Stimulated activated naive CD8-positive, alpha-beta T cell treated with anti-CD3 and anti-CD28 coated beads, Interleukin-15, Interleukin-2, amounts not matched to agents 100 ng/mL and 50 ng/mL, for 24 hours (primary cell): Measurements from ENCODE around the gene MBL2.

Experiments used
- H3K27ac Mint-ChIP-seq: one replicate; pipeline ENCODE4 v1.8.0; 2021; ENCODE audit warnings: mild to moderate bottlenecking, mixed read lengths
- H3K27me3 Mint-ChIP-seq: one replicate; pipeline ENCODE4 v1.8.0; 2021; ENCODE audit warnings: mixed read lengths
- H3K36me3 Mint-ChIP-seq: one replicate; pipeline ENCODE4 v1.8.0; 2021; ENCODE audit warnings: low read depth, mixed read lengths
- H3K4me1 Mint-ChIP-seq: one replicate; pipeline ENCODE4 v1.8.0; 2021; ENCODE audit warnings: low read depth, mixed read lengths
- H3K4me3 Mint-ChIP-seq: one replicate; pipeline ENCODE4 v1.8.0; 2021; ENCODE audit warnings: mild to moderate bottlenecking, mixed read lengths
- H3K9me3 Mint-ChIP-seq: one replicate; pipeline ENCODE4 v1.8.0; 2021; ENCODE audit warnings: mixed read lengths

The MBL2 gene

DNA sequence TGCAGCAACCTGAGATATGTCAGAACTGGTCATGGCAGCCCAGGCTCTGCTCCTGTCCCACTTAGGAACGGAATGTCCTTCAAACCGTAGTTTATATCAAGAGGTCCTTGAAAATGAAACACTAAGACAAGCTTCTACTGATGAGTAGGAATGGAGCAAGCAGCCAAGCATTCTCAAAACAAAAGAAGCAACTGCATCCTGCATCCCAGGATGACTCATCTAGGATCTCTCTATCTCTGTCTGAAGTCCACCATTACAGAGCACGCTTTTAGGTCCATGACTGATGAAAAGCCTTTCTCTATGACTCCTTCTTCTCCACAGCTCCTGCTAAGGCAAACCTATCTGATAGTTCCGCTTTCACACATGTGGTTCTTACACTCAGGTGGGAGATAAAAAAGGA, 16.3 kb downstream of the MBL2 start:
- Mint-ChIP-seq H3K9me3 (no peaks in the 10 kb centered on the region), H3K36me3 (no peaks in the 10 kb centered on the region), H3K4me3 (no peak overlapping the region), H3K27me3 (no peaks in the 10 kb centered on the region), H3K4me1 (no peaks in the 10 kb centered on the region), H3K27ac (no peak overlapping the region)

DNA sequence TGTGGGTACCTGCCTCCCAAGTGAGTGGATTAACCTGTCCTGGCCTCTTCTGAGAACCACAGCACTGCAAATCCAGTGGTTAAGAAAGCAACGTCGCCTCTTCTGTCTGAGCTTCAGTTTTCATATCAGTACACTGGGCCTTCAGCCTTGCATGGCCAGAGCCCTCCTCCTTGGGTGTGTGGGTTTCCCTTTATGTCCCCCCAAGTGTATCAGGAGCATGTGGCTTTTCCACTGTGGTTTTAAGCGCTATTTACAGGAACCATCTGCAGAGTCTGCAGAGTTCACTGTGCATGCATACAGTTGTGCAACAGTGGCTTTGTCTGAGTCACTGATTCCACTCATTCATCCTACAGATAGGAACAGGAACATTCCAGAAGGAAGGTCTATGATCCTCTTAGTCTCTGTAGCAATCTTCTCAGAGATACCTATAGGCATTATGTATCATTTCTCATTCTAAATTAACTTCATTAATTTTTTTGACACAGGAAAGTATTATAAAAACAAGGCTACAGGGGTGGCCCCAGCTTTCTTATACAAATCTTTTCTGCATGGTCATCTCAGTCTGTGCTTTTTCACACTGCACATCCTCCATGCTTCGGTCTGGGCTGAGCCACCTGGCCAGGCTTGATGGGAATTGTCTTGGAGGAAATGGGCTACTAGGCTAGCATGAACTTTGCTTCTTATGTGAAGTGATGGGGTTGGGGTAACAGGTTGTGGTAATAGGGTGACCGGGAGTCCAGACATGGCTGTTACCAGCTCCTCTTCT, 17.1 kb downstream of the MBL2 start:
- H3K9me3 Mint-ChIP-seq, result no peaks in the 10 kb centered on the region
- H3K27me3 Mint-ChIP-seq, result no peaks in the 10 kb centered on the region
- H3K36me3 Mint-ChIP-seq, result no peaks in the 10 kb centered on the region
- H3K4me3 Mint-ChIP-seq, result no peak overlapping the region
- no peaks in the 10 kb centered on the region for H3K4me1 Mint-ChIP-seq
- H3K27ac Mint-ChIP-seq, result no peak overlapping the region

DNA sequence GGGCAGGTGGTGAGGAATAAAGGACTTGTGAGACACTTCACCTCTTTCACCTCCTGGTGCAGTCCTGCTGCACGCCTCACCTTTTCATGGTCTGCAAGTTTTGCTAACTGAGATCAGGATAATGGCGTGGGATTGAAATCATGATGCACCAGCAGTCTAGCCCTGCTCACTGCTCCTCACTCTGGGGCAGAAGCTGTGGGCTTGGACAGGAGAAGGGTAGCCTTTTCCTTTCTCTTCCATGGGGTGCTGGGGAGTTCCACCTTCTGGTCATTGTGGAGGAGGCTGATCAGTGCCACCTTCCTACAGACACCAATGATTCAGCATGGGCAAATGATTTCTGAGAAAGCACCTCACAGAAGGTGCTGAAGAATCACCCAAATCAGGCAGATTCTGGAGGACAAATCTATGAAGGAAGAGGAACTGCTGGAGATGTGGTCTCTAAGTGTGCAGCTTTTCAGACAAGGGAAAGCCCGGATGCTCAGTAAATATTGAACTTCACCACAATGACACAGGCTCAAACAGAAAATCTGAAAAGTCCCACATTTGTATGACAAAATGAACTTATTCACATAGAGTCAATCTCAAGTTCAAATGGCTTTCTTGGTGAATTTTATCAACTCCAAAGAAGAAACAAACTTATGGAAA, 19.7 kb downstream of the MBL2 start:
- Mint-ChIP-seq H3K4me3 (no peak overlapping the region), H3K27ac (no peak overlapping the region)

DNA sequence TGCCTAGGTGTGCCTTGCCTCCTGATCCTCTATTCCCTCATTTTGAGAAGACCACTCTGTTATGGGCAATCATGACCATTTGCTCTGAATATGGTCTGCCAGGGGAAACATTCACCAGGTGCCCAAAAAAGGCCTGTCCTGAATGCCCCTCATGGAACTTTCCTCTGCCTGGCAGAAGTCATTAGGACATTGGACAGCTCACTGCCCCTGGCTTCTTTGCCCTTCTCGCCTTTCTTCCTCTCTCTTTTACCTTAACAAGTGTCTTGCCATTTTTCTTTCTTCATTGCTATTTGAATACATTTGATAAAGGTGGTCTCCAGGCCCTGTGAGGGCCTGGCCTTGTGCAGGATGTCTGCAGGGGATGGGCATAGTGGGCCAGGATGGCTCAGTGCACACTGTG, 20.3 kb downstream of the MBL2 start:
- no peaks in the 10 kb centered on the region for H3K36me3 Mint-ChIP-seq
- H3K9me3 Mint-ChIP-seq, result no peaks in the 10 kb centered on the region
- H3K27ac Mint-ChIP-seq, result no peak overlapping the region
- no peaks in the 10 kb centered on the region for H3K4me1 Mint-ChIP-seq
- H3K27me3 Mint-ChIP-seq, result no peaks in the 10 kb centered on the region
- H3K4me3 Mint-ChIP-seq, result no peak overlapping the region

More for the DNA sequence above, 19.7 kb downstream of the MBL2 start:
- H3K9me3 Mint-ChIP-seq, result no peaks in the 10 kb centered on the region
- H3K4me1 Mint-ChIP-seq, result no peaks in the 10 kb centered on the region
- no peaks in the 10 kb centered on the region for H3K27me3 Mint-ChIP-seq
- H3K36me3 Mint-ChIP-seq, result no peaks in the 10 kb centered on the region

DNA sequence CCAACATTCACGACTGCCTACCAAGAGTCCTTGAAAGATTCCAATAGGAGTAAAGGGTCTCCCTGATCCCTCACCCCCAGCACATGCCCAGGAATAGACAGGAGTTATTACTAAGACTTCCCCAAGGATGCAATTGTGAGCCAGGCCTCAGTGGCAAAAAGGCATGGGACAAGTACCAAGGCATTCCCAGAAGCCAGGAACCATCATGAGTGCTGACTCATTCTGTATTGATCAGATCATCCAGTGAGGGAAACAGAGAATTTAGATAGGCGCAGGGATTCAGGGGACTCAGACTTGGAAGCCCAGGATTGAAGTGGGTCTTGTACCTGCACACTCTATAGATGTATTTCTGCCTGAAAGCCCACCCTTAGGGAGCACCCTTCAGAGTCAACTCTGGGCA, 21.2 kb downstream of the MBL2 start:
- no peak overlapping the region for H3K27ac Mint-ChIP-seq
- H3K36me3 Mint-ChIP-seq, result no peaks in the 10 kb centered on the region
- H3K4me3 Mint-ChIP-seq, result no peak overlapping the region
- no peaks in the 10 kb centered on the region for H3K9me3 Mint-ChIP-seq
- H3K4me1 Mint-ChIP-seq, result no peaks in the 10 kb centered on the region
- H3K27me3 Mint-ChIP-seq, result no peaks in the 10 kb centered on the region

DNA sequence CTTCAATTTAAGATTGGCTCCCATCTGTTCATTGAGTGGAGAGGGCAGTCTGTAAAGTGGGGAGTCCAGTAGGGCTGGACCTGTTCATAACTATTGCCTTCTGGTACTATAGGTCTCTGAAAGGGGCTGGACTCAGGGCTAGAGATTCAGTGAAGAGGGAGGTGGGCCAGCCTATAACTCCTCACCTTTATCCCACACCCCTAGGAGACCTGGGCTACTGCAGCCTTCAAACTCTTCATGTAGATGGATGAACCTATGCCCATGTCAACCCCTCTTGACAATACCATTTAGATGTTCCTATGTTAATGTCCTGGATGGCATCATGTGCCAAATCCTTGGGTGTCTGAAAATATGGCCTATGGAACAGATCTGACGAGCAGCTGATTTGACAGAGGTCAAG, 22.0 kb downstream of the MBL2 start:
- H3K36me3 Mint-ChIP-seq, result no peaks in the 10 kb centered on the region
- no peaks in the 10 kb centered on the region for H3K9me3 Mint-ChIP-seq
- H3K27ac Mint-ChIP-seq, result no peak overlapping the region
- no peak overlapping the region for H3K4me3 Mint-ChIP-seq
- no peaks in the 10 kb centered on the region for H3K27me3 Mint-ChIP-seq
- no peaks in the 10 kb centered on the region for H3K4me1 Mint-ChIP-seq

DNA sequence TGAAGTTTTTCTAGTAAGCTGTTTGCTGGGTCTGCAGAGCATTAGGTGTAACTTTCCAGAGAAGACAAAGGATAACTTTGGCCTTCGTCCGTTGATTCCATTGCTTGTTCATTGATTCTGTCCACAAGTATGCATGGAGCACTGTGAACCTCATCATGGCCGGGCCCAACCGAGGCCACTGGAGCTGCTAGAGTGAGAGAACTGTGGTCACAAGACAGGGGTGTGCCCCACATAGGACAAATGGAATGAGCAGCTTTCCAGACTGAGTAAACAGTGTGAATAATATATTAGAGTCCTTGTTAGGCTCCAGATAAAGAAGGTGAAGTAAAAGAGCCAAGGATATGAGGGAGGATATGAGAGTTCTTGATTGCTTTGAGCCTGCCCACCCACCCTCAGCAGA, 24.9 kb downstream of the MBL2 start:
- Mint-ChIP-seq H3K9me3 (no peaks in the 10 kb centered on the region), H3K4me3 (no peak overlapping the region), H3K4me1 (no peaks in the 10 kb centered on the region), H3K27me3 (no peaks in the 10 kb centered on the region), H3K27ac (no peak overlapping the region), H3K36me3 (no peaks in the 10 kb centered on the region)

DNA sequence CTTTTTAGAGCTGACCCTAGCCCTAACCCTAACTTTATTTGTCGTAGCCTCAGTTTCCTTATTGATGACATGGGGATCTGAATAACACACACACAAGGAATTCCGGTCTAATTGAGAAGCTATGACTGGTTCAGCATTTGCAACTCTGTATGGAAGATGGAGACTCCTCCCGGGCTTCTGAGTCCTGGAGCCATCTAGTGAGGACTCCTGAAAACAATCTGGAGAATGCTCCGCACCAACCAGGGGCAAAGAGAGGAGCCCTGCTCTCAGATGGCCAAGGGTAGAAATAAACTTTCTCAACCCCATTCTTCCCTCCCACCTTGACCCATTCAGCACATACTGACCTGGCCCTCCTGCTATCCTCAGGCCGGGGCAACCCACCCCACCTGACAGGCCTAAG, 26.4 kb downstream of the MBL2 start:
- no peaks in the 10 kb centered on the region for H3K9me3 Mint-ChIP-seq
- no peaks in the 10 kb centered on the region for H3K36me3 Mint-ChIP-seq
- H3K27ac Mint-ChIP-seq, result no peak overlapping the region
- H3K4me3 Mint-ChIP-seq, result no peak overlapping the region
- no peaks in the 10 kb centered on the region for H3K27me3 Mint-ChIP-seq
- H3K4me1 Mint-ChIP-seq, result no peaks in the 10 kb centered on the region

DNA sequence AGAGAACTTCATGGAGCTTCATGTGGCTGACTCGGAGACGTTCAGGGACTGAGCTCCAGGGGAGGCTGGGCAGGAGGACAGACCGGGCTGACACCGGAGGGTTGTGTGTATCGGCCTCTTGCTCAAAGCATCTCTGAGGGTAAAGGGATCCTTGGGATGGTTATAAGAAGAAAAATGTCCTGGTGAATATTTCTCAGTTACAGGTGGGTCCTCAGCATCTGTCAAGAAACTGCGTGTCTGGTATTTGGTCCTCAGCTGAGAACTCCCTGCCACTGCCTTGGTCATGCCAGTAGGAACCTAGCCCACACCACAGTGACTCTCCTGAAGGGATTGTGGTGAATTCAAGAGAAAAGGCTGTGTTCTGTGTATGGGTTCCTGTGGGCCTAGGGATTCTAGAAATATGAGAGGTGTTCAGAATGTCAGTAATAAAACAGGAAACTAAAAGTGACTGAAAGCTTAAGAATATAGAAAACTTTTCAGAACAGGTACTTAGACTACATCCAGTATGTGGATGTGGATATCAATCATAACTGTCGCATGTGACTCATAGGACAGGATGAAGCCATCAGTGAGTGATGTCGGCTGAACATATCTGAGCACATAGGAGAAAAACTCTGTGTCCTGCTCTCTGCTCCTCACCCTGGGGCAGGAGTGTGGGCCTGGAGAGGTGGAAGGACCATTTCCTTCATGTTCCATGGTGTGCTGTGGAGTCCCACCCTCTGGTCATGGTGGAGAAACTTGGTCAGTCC, 28.4 kb downstream of the MBL2 start:
- H3K4me3 Mint-ChIP-seq, result no peak overlapping the region
- H3K9me3 Mint-ChIP-seq, result no peaks in the 10 kb centered on the region
- no peaks in the 10 kb centered on the region for H3K27me3 Mint-ChIP-seq
- no peaks in the 10 kb centered on the region for H3K36me3 Mint-ChIP-seq
- no peak overlapping the region for H3K27ac Mint-ChIP-seq
- H3K4me1 Mint-ChIP-seq, result no peaks in the 10 kb centered on the region

DNA sequence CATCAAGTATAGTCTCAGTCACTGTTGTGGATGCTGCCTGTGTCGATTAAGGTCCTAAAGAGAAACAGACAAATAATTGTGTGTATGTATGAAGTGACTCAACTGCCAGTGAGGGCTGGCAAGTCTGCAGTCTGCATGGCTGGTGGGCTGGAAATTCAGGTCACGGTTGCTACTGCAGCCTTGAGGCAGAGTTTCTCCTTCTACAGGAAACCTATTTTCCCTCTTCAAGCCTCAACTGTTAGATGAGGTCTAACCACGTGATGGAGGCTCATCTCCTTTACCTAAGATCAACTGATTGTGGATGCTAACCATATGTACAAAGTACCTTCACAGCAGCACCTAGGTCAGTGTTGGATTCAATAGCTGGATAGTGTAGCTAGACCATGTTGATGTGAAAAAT, 29.9 kb downstream of the MBL2 start:
- Mint-ChIP-seq H3K27me3 (no peaks in the 10 kb centered on the region), H3K4me3 (no peak overlapping the region), H3K36me3 (no peaks in the 10 kb centered on the region), H3K27ac (no peak overlapping the region), H3K9me3 (no peaks in the 10 kb centered on the region), H3K4me1 (no peaks in the 10 kb centered on the region)

DNA sequence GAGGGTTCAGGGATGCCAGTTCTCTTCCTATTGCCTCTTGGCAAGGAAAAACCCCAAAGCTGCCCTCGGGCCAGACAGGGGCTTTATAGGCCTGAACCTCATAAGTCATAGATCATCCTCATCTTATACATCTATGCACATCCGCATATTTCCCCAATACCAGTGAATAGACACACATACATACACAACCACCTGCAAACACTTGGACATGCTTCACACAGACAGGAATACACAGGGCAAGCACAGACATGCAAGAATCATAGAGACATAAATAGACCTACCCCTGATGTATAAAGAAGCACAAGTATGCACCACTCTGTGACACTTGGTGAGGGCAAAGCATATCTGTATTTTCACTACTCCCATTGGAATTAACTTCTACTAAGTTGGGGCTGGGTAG, 30.7 kb downstream of the MBL2 start:
- Mint-ChIP-seq H3K36me3 (no peaks in the 10 kb centered on the region), H3K4me3 (no peak overlapping the region), H3K27ac (no peak overlapping the region), H3K4me1 (no peaks in the 10 kb centered on the region), H3K27me3 (no peaks in the 10 kb centered on the region), H3K9me3 (no peaks in the 10 kb centered on the region)

DNA sequence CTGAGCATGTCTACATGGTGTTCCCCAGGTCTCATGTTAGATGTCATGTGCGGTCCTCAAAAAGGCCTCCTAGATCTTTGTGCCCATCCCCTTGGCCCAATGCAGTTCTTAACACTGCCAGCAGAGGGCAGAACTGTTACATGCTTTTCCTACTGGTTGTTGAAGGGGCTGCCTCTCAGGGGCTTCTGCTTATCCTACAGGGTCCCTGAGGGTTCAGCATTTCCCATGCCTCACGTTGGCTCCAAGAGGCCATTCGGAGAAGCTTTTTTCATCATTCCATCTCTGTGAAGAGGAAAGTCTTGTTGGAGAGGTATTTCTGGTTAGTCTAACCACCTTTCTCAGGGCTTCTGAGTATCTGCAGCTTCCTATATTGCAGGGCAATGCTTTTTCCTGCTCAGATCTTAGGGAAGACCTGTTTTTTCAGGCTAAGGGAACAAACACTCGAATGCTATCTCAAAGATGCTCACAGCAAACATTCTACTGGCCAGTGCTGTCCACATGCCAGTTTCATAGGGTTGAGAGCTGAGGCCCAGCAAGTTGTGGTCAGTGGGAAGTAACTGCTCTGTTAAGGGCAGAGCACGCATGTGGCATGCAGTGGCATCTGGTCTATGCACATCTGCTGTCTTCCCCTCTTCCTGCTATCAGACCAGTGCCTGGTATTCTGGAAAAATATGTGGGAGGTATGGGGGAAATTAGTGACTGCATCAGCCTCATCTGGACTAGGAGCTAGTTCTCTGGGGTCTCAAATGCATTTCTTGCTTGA, 31.5 kb downstream of the MBL2 start:
- Mint-ChIP-seq H3K4me3 (no peak overlapping the region), H3K9me3 (no peaks in the 10 kb centered on the region), H3K27me3 (no peaks in the 10 kb centered on the region), H3K36me3 (no peaks in the 10 kb centered on the region), H3K27ac (no peak overlapping the region), H3K4me1 (no peaks in the 10 kb centered on the region)

DNA sequence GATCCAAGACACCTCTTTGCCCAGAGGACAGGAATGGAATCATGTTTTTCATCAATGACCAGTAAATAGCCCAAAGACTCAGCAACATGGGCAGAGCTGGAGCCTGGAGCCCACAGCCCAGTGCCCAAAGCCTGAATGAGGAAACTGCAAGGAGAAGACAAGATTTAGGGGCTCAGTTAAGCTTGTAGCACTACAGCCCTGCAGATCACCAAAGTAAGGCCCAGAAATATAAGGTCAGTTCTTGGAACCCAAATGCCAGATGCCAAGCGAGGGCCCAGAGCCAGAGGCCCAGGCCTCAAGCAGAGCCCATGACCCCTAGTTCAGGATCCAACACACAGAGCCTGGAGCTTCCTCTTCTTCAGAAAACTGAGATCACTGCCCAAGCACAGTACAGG, 32.4 kb downstream of the MBL2 start:
- Mint-ChIP-seq H3K4me1 (no peaks in the 10 kb centered on the region), H3K9me3 (no peaks in the 10 kb centered on the region), H3K27ac (no peak overlapping the region), H3K4me3 (no peak overlapping the region), H3K27me3 (no peaks in the 10 kb centered on the region), H3K36me3 (no peaks in the 10 kb centered on the region)

DNA sequence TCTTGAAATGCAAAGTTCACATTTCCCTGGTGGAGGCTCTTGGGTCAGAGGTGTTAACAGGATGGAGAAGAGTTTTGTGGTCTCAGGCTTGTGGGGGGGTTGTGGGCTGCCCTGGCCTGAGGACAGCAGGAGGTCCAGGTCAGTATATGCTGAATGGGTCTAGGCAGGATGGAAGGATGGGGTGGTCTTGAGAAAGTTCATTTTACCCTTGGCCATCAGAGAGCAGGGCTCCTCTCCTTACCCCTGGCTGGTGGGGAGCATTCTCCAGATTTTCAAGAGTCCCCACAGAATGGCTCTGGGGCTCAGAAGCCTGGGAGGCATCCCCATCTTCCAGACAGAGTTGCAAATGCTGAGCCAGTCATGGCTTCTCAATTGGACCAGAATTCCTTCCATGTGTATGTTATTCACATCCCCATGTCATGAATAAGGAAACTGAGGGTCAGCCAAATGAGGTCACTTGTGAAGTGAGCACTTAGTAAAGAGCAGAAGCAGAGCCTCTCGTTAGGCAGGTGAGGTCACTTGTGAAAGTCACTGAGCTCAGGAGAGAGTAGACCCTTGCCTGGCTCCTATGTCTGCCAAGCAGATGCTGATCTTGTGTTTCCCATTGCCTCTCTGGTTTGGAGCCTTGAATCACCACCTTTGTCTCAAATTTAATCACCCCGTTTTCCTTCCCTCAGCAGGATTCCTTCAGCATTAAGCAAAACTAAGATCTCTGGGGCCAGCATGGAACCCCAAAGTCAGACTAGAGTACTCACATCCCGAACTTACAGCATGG, 33.0 kb downstream of the MBL2 start:
- H3K4me3 Mint-ChIP-seq, result no peak overlapping the region
- no peaks in the 10 kb centered on the region for H3K4me1 Mint-ChIP-seq
- H3K27me3 Mint-ChIP-seq, result no peaks in the 10 kb centered on the region
- no peaks in the 10 kb centered on the region for H3K36me3 Mint-ChIP-seq
- no peaks in the 10 kb centered on the region for H3K9me3 Mint-ChIP-seq
- no peak overlapping the region for H3K27ac Mint-ChIP-seq
